ENCODE results near the gene RHOC. TPM values are rescaled to one million over a fixed set of nuclear protein-coding genes. Genes with fewer than 3 reads are reported as not detected.
A peak's percentile ranks its signal among the peaks of the same experiment; 100 is the strongest.

RHOC gene
- total RNA-seq, 1 donor from 2014 or later = 53.4 TPM

GRCh38 chr1:112674986-112675727 is 31.8 kb downstream of the RHOC start:
- intact Hi-C loops (cut with micrococcal nuclease) = loop anchor here (1.0 to 5.0 kb wide), 4 partner anchors 30 to 56 kb away; partner anchors contain the start of genes CAPZA1, PPM1J and ST7L
- Mint-ChIP-seq H3K27me3 (no peaks in the 10 kb centered on the region), H3K4me1 (peaks cover 38% of the 10 kb centered on the region), H3K36me3 (ENCODE audit: low read depth) (peaks cover 41% of the 10 kb centered on the region), H3K27ac (peak overlapping the region; percentile 98), H3K4me3 (peak overlapping the region; percentile 97), H3K9me3 (no peaks in the 10 kb centered on the region)
- peak; percentile 83 for DNase-seq

- H3K27ac Mint-ChIP-seq = peak within 1 kb of the TSS; percentile 98
- H3K4me1 Mint-ChIP-seq = peaks cover 38% of the 10 kb centered on the region
- peak within 1 kb of the TSS; percentile 97 for H3K4me3 Mint-ChIP-seq
- H3K36me3 Mint-ChIP-seq (ENCODE audit: low read depth) = peaks cover 43% of the 10 kb centered on the region
- intact Hi-C loops (cut with micrococcal nuclease) = loop anchor here (1.0 to 5.0 kb wide), 4 partner anchors 31 to 55 kb away; partner anchors contain the start of genes CAPZA1, PPM1J and ST7L
- peak; percentile 91 for DNase-seq
- no peaks in the 10 kb centered on the region for H3K9me3 Mint-ChIP-seq
- H3K27me3 Mint-ChIP-seq = no peaks in the 10 kb centered on the region
Observed at GRCh38 chr1:112674440-112674985, 32.4 kb downstream of the RHOC start, which contains the start of gene MOV10. Gene MOV10 (plus strand): TSS chr1:112674659. CDS start chr1:112674913, 254 bp downstream.

- peak overlapping the region; percentile 98 for H3K27ac Mint-ChIP-seq
- no peaks in the 10 kb centered on the region for H3K9me3 Mint-ChIP-seq
- no peaks in the 10 kb centered on the region for H3K27me3 Mint-ChIP-seq
- H3K4me3 Mint-ChIP-seq = peak overlapping the region; percentile 97
- DNase-seq = no peak
- intact Hi-C loops (cut with micrococcal nuclease) = loop anchor here (1.0 to 5.0 kb wide), 4 partner anchors 31 to 55 kb away; partner anchors contain the start of genes CAPZA1, PPM1J and ST7L
- peaks cover 41% of the 10 kb centered on the region for H3K4me1 Mint-ChIP-seq
- peaks cover 47% of the 10 kb centered on the region for H3K36me3 Mint-ChIP-seq (ENCODE audit: low read depth)
Observed at GRCh38 chr1:112673592-112674439, 33.1 kb downstream of the RHOC start.

- Mint-ChIP-seq H3K27ac (no peak overlapping the region), H3K4me3 (no peak overlapping the region)
- intact Hi-C loops (cut with micrococcal nuclease) = loop anchor here (5.0 kb wide), 1 partner anchor 36 kb away; no protein-coding TSS in a partner anchor
Observed at GRCh38 chr1:112672842-112673241, 34.1 kb downstream of the RHOC start.

GRCh38 chr1:112672009-112672408 is 34.9 kb downstream of the RHOC start:
- no peak overlapping the region for H3K4me3 Mint-ChIP-seq
- peaks cover 60% of the 10 kb centered on the region for H3K36me3 Mint-ChIP-seq (ENCODE audit: low read depth)
- intact Hi-C loops (cut with micrococcal nuclease) = loop anchor here (5.0 kb wide), 1 partner anchor 35 kb away; no protein-coding TSS in a partner anchor
- peaks cover 45% of the 10 kb centered on the region for H3K4me1 Mint-ChIP-seq
- no peak for DNase-seq
- H3K27ac Mint-ChIP-seq = no peak overlapping the region
- no peaks in the 10 kb centered on the region for H3K27me3 Mint-ChIP-seq
- no peaks in the 10 kb centered on the region for H3K9me3 Mint-ChIP-seq

More at GRCh38 chr1:112672842-112673241, 34.1 kb downstream of the RHOC start:
- Mint-ChIP-seq H3K27me3 (no peaks in the 10 kb centered on the region), H3K36me3 (ENCODE audit: low read depth) (peaks cover 52% of the 10 kb centered on the region), H3K9me3 (no peaks in the 10 kb centered on the region), H3K4me1 (peaks cover 42% of the 10 kb centered on the region)
- DNase-seq = no peak

GRCh38 chr1:112666946-112667345 is 40.0 kb downstream of the RHOC start:
- Mint-ChIP-seq H3K27ac (peak overlapping the region; percentile 65), H3K27me3 (no peaks in the 10 kb centered on the region), H3K4me3 (no peak overlapping the region), H3K9me3 (no peaks in the 10 kb centered on the region), H3K4me1 (peaks cover 19% of the 10 kb centered on the region), H3K36me3 (ENCODE audit: low read depth) (peaks cover 75% of the 10 kb centered on the region)
- DNase-seq = no peak
- intact Hi-C loops (cut with micrococcal nuclease) = no loop called here

- no peaks in the 10 kb centered on the region for H3K27me3 Mint-ChIP-seq
- H3K9me3 Mint-ChIP-seq = no peaks in the 10 kb centered on the region
- intact Hi-C loops (cut with micrococcal nuclease) = no loop called here
- peaks cover 19% of the 10 kb centered on the region for H3K4me1 Mint-ChIP-seq
- peaks cover 77% of the 10 kb centered on the region for H3K36me3 Mint-ChIP-seq (ENCODE audit: low read depth)
- H3K27ac Mint-ChIP-seq = no peak overlapping the region
- no peak for DNase-seq
- H3K4me3 Mint-ChIP-seq = no peak overlapping the region
Observed at GRCh38 chr1:112665857-112666256, 41.1 kb downstream of the RHOC start.

GRCh38 chr1:112651205-112651604 is 55.7 kb downstream of the RHOC start:
- peaks cover 56% of the 10 kb centered on the region for H3K36me3 Mint-ChIP-seq (ENCODE audit: low read depth)
- H3K27me3 Mint-ChIP-seq = no peaks in the 10 kb centered on the region
- H3K4me1 Mint-ChIP-seq = peaks cover 8% of the 10 kb centered on the region
- DNase-seq = no peak
- no peak overlapping the region for H3K27ac Mint-ChIP-seq
- intact Hi-C loops (cut with micrococcal nuclease) = no loop called here
- no peak overlapping the region for H3K4me3 Mint-ChIP-seq
- no peaks in the 10 kb centered on the region for H3K9me3 Mint-ChIP-seq

Other genes starting within 250 kb of the RHOC start
- gene WNT2B, start 198.2 kb downstream of the RHOC start, total RNA-seq = 0.05 TPM in 1 of 2 replicates, not detected in the other
- 13.8 and 16.6 TPM in 2 replicates for gene ST7L, start 88.0 kb downstream of the RHOC start, total RNA-seq
- gene CAPZA1, start 87.3 kb downstream of the RHOC start, total RNA-seq = 241 and 250 TPM in 2 replicates
- gene MOV10, start 32.5 kb downstream of the RHOC start, total RNA-seq = 70.7 and 76.7 TPM in 2 replicates
- gene PPM1J, start 8.2 kb upstream of the RHOC start, total RNA-seq = 1.2 and 1.4 TPM in 2 replicates
- gene SLC16A1, start 249.1 kb upstream of the RHOC start, total RNA-seq = 79.2 and 79.7 TPM in 2 replicates